Pons (tissue), 1 donor: ENCODE results near the gene TIMM50.
A peak's percentile ranks its signal among the peaks of the same experiment; 100 is the strongest.

ENCODE experiments used
- DNase-seq: peaks from one replicate; pipeline ENCODE4 v3.0.0-alpha.2; 2016; ENCODE audit warnings: low spot score

Gene TIMM50

DNA sequence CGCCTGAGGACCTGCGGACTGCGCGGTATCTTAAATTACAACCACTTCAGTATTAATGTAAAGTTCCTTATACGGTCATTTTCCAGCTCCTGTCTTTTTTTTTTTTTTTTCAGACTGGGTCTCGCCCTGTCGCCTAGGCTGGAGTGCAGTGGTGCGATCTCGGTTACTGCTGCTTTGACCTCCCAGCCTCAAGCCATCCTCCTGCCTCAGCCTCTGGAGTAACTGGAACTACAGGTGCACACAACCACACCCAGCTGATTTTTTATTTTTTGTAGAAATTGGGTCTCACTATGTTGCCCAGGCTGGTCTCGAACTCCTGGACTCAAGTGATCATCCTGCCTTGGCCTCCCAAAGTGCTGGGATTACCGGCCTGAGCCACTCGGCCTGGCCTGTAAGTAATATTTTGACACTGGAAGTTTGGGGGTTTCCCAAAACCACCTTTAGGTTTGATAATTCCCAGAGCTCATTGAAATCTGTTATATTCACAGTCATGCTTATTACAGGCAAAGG, 52.4 kb downstream of the TIMM50 start:
- DNase-seq: no peak

DNA sequence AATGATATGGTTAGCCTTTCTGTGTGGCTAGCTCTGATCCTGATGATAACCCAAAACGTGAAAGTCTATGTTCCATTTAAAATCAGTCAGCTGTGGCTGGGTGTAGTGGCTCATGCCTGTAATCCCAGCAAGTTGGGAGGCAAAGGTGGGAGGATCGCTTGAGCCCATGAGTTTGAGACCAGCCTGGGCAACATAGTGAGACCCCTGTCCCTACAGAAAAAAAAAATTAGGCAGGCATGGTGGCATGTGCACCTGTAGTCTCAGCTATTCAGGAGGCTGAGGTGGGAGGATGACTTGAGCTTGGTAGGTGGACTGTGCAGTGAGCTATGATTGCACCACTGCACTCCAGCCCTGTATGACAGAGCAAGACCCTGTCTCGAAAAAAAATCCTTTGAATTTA, 53.2 kb downstream of the TIMM50 start:
- DNase-seq: no peak

- DNase-seq: no peak
Observed at GRCh38 chr19:39539165-39539517, 58.5 kb downstream of the TIMM50 start.

DNA sequence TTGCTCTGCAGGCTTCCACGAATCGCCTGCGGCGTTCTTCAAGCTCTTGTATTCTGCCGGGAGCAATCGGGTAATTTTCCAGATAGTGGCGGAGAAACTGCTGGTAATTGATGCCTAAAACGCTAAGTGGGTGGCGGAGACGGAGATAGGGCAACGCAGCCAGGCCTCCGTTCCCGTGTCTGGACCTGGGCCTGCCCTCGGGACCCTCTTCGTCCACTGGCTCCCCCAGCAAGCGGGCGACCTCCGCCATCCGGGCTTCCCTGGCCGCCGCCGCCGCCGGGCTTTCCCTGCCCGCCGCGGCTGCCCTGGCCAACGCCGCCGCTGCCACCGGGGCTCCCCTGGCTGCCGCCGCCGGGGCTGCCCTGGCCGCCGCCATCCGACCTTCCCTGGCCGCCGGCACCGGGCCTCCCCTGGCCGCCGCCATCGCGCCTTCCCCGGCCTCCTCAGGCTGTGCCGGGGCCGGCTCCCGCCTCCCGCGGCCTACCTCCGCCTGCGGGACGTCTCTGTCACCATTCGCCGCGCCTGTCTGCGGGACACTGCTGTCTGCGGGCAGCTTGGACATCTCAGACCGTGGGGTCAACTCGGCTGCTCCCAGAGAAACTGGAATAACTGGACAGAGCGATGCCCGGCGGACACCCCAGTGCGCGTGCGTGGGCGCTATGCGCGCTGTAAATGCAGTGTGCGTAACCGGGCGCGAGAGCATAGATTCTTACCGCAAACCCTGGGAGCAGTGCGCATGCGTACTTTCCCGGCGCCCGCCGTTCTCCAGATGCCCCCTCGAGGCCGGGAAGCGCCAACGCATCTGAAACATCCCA, 59.1 kb downstream of the TIMM50 start, which contains the start of gene EID2:
Gene EID2, minus strand, starts transcription at position 644 of the 815 bp plus-strand sequence. Its CDS starts 82 bp downstream, at position 562.
- peak; percentile 92 for DNase-seq

DNA sequence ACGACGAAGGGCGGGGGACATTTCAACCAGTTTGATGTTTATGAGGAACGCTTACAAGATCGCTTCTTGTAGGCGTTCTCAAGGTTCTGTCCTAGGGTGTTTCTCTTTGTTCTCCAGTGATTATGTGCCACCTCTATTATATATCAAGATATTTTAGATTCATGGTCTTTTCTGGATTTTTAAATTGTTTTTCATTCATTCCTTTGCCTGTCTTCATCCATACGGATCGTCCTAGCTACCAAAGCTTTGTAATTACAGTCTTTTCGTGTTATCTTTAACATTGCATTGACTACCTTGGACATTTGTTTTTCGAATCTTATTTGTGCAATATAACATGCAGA, 59.7 kb downstream of the TIMM50 start:
- no peak for DNase-seq
